Astrocyte (in vitro differentiated cells and primary cell): ENCODE results near the gene ROR2.

Experiments used
- CTCF ChIP-seq: IDR thresholded peaks from 2 replicates; pipeline ENCODE4 v1.5.1; 2011; ENCODE audit warnings: low read depth, mild to moderate bottlenecking, inconsistent platforms, low read length, moderate library complexity; ENCODE audit not compliant: insufficient read depth
- EZH2 ChIP-seq: IDR thresholded peaks from 2 replicates; pipeline ENCODE4 v1.6.1; 2012; ENCODE audit warnings: mild to moderate bottlenecking, low read length, inconsistent platforms; ENCODE audit not compliant: insufficient read depth

- TF ChIP-seq CTCF (no peak), EZH2 (no peak)
Observed at GRCh38 chr9:91518462-91518861, 431.6 kb downstream of the ROR2 start.
